Gastroesophageal sphincter (tissue), 4 donors: ENCODE data around the gene PTK7. TPM values are rescaled to one million over a fixed set of nuclear protein-coding genes. Genes with fewer than 3 reads are reported as not detected.

Experiments used
- ATAC-seq: fragments of 150-250 bp; one replicate; pipeline ENCODE4 v1.9.1; 2016; ENCODE audit warnings: mild to moderate bottlenecking, moderate library complexity
- H3K27ac ChIP-seq, 4 donors: fragments of 200-600 bp; sonication (generic) in 3 of 4; 1 replicate in 3 of 4; 2 replicates in 1 of 4; pipeline ENCODE4 v1.5.1; 2016 to 2019
- H3K27me3 ChIP-seq: fragments of 200-600 bp; sonication (generic); one replicate; pipeline ENCODE4 v1.5.1; 2019
- H3K36me3 ChIP-seq, 2 donors: fragments of 200-600 bp; sonication (generic); one replicate each; pipeline ENCODE4 v1.5.1; 2019; ENCODE audit warnings: control low read depth in 1 of 2
- H3K4me1 ChIP-seq, 3 donors: fragments of 200-600 bp; sonication (generic); 1 replicate in 2 of 3; 2 replicates in 1 of 3; pipeline ENCODE4 v1.5.1; 2016 to 2019; ENCODE audit warnings: control low read depth in 2 of 3
- H3K4me3 ChIP-seq, 2 donors: fragments of 200-600 bp; sonication (generic); one replicate each; pipeline ENCODE4 v1.5.1; 2019; ENCODE audit warnings: mild to moderate bottlenecking in 1 of 2, moderate library complexity in 1 of 2
- H3K9me3 ChIP-seq, 3 donors: fragments of 200-600 bp; sonication (generic); one replicate each; pipeline ENCODE4 v1.5.1; 2017 to 2019; ENCODE audit warnings: control low read depth in 2 of 3
- CTCF ChIP-seq, 4 experiments: fragments of 200-600 bp in 2 of 4; fragments of 450-650 bp in 2 of 4; sonication (generic) in 1 of 4; IDR thresholded peaks; one replicate each; pipeline ENCODE4 v1.5.1; 2017 to 2019; ENCODE audit warnings: antibody characterized with exemption in 4 of 4, mild to moderate bottlenecking in 2 of 4, moderate library complexity in 2 of 4
- EP300 ChIP-seq: sonication (generic); formaldehyde crosslinking; IDR thresholded peaks from one replicate; pipeline ENCODE4 v1.6.1; 2017; ENCODE audit warnings: antibody characterized with exemption, mild to moderate bottlenecking
- POLR2A ChIP-seq, 2 donors: fragments of 450-650 bp; IDR thresholded peaks; one replicate each; pipeline ENCODE4 v1.6.1; 2017; ENCODE audit warnings: antibody characterized with exemption in 2 of 2, mild to moderate bottlenecking in 2 of 2, moderate library complexity in 1 of 2
- POLR2AphosphoS5 ChIP-seq: sonication (generic); formaldehyde crosslinking; IDR thresholded peaks from one replicate; pipeline ENCODE4 v1.6.1; 2017; ENCODE audit warnings: antibody characterized with exemption
- WGBS, 2 donors: methylation state at CpG; one replicate each; pipeline ENCODE4 v1.1.5; 2018; ENCODE audit warnings: low coverage in 1 of 2; 5-methylcytosine and 5-hydroxymethylcytosine counted together
- total RNA-seq, 4 donors: library from RNA; depleted of rRNA; stranded (reverse); fragments of >200 nt; gene quantifications; one replicate each; pipeline ENCODE4 v1.1.0, GENCODE V29; 2016

The PTK7 gene
- total RNA-seq, 4 donors from 2014 or later: 2.0 to 11.6 (median 7.7) TPM

- Histone ChIP-seq H3K27ac (no peak overlapping the region), H3K4me3 (no peak overlapping the region), H3K36me3 (no peaks in the 10 kb centered on the region), H3K27me3 (no peaks in the 10 kb centered on the region), H3K9me3 (no peaks in the 10 kb centered on the region), H3K4me1 (peaks cover 0 to 19% (median 0%) of the 10 kb centered on the region in 3 donors)
- no peak for TF ChIP-seq CTCF (IDR thresholded peaks at IDR 0.05)
- no peak for TF ChIP-seq POLR2A (IDR thresholded peaks at IDR 0.05)
- no peak for TF ChIP-seq POLR2AphosphoS5
- no peak for TF ChIP-seq EP300
- no peak for ATAC-seq
- WGBS, 2 donors: 76 to 83% methylated on average over 3 to 5 of the region's 5 CpGs
These were observed 14.9 kb downstream of the PTK7 start for GRCh38 chr6:43091020-43091419.

GRCh38 chr6:43091436-43091991, 15.4 kb downstream of the PTK7 start:
- Histone ChIP-seq H3K27ac (no peak overlapping the region), H3K36me3 (no peaks in the 10 kb centered on the region), H3K9me3 (no peaks in the 10 kb centered on the region), H3K4me3 (no peak overlapping the region), H3K27me3 (no peaks in the 10 kb centered on the region), H3K4me1 (peaks cover 0 to 19% (median 0%) of the 10 kb centered on the region in 3 donors)
- TF ChIP-seq EP300: no peak
- no peak for TF ChIP-seq POLR2A (IDR thresholded peaks at IDR 0.05)
- no peak for TF ChIP-seq CTCF (IDR thresholded peaks at IDR 0.05)
- TF ChIP-seq POLR2AphosphoS5: no peak
- no peak for ATAC-seq
- WGBS, 2 donors: 85 to 87% methylated on average over 10 of the region's 10 CpGs

- H3K4me1 ChIP-seq: peaks cover 0 to 22% (median 0%) of the 10 kb centered on the region in 3 donors
- no peak overlapping the region for H3K27ac ChIP-seq
- TF ChIP-seq POLR2AphosphoS5: no peak
- TF ChIP-seq POLR2A (IDR thresholded peaks at IDR 0.05): no peak
- TF ChIP-seq EP300: no peak
- no peak for TF ChIP-seq CTCF (IDR thresholded peaks at IDR 0.05)
- no peaks in the 10 kb centered on the region for H3K36me3 ChIP-seq
- ATAC-seq: no peak
- no peak overlapping the region for H3K4me3 ChIP-seq
- H3K27me3 ChIP-seq: no peaks in the 10 kb centered on the region
- no peaks in the 10 kb centered on the region for H3K9me3 ChIP-seq
These were observed 16.5 kb downstream of the PTK7 start for GRCh38 chr6:43092635-43093034.

- TF ChIP-seq EP300 (no peak), POLR2AphosphoS5 (no peak), CTCF (IDR thresholded peaks at IDR 0.05) (peak in 1 of 4 experiments; percentile 14), POLR2A (IDR thresholded peaks at IDR 0.05) (no peak)
- 30 to 32% methylated on average over 9 of the region's 9 CpGs for WGBS, 2 donors
- Histone ChIP-seq H3K9me3 (no peaks in the 10 kb centered on the region), H3K27me3 (peaks cover 8% of the 10 kb centered on the region), H3K4me1 (peaks cover 0 to 22% (median 0%) of the 10 kb centered on the region in 3 donors), H3K4me3 (peak overlapping the region; percentile 40 to 46), H3K27ac (peak overlapping the region; percentile 20 to 75 (median 70)), H3K36me3 (no peaks in the 10 kb centered on the region)
- peak; percentile 92 for ATAC-seq
These were observed 17.5 kb downstream of the PTK7 start for GRCh38 chr6:43093436-43094289.

GRCh38 chr6:43095939-43096338, 19.8 kb downstream of the PTK7 start:
- Histone ChIP-seq H3K4me1 (peaks cover 0 to 22% (median 0%) of the 10 kb centered on the region in 3 donors), H3K9me3 (no peaks in the 10 kb centered on the region), H3K4me3 (no peak overlapping the region), H3K27me3 (peaks cover 8% of the 10 kb centered on the region), H3K27ac (no peak overlapping the region), H3K36me3 (no peaks in the 10 kb centered on the region)
- ATAC-seq: no peak
- no peak for TF ChIP-seq CTCF (IDR thresholded peaks at IDR 0.05)
- no peak for TF ChIP-seq EP300
- no peak for TF ChIP-seq POLR2AphosphoS5
- TF ChIP-seq POLR2A (IDR thresholded peaks at IDR 0.05): no peak
- WGBS, 2 donors: 37% methylated on average over 2 of the region's 7 CpGs; no CpG with 5 or more reads in 1 of the 2 donors
